ENCODE data around the gene NINJ2.

NINJ2 gene

DNA sequence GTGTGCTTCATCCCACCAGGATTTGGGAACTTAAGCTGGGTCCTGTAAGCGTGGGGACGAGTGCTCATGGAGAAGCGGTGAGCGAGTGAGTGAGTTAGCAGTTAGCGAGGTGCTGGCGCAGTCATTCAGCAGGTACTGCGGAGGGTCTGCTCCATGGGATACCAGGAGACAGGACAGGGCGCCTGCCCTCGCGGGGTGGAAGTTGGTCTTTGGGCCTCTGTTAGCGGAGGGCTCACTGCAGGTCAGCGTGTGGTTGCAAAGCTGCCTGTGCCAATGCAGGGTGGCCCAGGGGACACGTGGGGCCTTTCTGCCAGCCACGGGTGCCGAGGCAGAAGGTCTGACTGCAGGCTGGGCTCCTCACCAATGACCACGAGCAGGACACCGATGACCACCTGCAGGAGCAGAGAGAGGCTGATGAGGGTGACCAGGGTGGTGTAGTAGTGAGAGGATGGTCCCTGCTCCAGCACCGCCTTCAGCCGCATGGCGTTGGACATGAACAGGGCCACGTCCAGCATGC, 97.6 kb downstream of the NINJ2 start:
- DNase-seq = no peak
- intact Hi-C loops (cut with DNase I) = no loop called here

- DNase-seq = no peak
- intact Hi-C loops (cut with DNase I) = no loop called here
Measured at GRCh38 chr12:565161-565560, 98.1 kb downstream of the NINJ2 start.

GRCh38 chr12:563787-564298, 99.4 kb downstream of the NINJ2 start:
- intact Hi-C loops (cut with DNase I) = no loop called here

GRCh38 chr12:563250-563781, 99.9 kb downstream of the NINJ2 start:
- intact Hi-C loops (cut with DNase I) = no loop called here
- DNase-seq = no peak

More at GRCh38 chr12:563787-564298, 99.4 kb downstream of the NINJ2 start:
- no peak for DNase-seq

DNA sequence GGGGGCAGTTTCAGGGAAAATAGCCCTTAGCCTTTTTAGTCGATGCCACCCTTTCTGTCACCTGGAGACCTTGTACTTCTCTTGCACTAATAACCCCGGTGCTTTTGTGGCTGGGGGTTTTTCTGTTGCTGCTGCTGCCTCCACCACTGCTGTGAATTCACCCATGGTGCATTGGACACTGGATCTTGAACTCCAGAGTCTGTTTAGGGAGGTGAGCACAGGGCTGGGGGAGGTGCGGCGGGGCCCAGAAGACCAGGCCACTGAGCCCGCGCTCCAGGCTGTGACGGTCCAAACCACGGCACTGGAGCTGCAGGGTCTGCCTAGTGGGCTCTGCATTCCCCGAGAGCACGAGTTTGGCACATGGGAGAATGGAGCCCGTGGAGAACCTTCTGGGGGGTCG, 100.6 kb downstream of the NINJ2 start:
- DNase-seq = no peak
- intact Hi-C loops (cut with DNase I) = no loop called here

DNA sequence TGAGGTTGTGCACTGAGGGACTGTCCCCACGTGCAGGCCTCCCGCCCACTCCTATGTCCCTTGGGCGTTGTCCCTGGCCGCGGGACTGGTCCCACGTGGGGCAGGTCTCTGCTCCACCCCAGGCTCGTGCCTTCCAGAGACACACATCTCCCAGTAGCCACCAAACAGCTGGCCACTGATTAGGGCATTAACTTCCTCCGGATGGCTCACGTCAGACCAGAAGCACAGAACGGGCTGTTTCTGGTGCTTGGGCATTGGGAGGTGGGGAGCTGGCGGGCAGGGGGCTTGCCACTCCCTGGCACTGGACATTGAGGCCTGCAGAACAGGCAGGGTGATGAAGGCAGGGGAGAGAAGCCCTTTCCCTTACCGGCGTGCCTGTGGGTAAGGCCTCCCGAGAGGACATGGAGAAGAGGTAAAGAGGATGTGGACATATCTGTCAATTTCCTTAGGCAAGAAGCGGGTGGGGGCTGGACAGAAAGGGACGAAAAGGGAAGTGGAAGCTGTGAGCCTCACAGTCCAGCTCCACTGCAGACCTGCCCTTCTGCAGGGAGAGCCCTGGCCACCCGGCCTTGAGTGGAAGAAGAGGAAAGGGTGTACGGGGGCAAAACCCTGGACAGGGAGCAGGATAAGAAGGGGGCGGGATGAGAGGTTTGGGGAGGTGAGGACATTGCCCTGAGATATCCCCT, 101.2 kb downstream of the NINJ2 start:
- DNase-seq = peak in 9 of 42 donors; percentile 25 to 61 (median 45)
- intact Hi-C loops (cut with DNase I) = no loop called here

GRCh38 chr12:561391-561705, 101.9 kb downstream of the NINJ2 start:
- DNase-seq = no peak
- intact Hi-C loops (cut with DNase I) = no loop called here

- no peak for DNase-seq
- intact Hi-C loops (cut with DNase I) = no loop called here
Measured at GRCh38 chr12:560691-561390, 102.4 kb downstream of the NINJ2 start.

- intact Hi-C loops (cut with DNase I) = no loop called here
- no peak for DNase-seq
Measured at GRCh38 chr12:559906-560455, 103.3 kb downstream of the NINJ2 start.

DNA sequence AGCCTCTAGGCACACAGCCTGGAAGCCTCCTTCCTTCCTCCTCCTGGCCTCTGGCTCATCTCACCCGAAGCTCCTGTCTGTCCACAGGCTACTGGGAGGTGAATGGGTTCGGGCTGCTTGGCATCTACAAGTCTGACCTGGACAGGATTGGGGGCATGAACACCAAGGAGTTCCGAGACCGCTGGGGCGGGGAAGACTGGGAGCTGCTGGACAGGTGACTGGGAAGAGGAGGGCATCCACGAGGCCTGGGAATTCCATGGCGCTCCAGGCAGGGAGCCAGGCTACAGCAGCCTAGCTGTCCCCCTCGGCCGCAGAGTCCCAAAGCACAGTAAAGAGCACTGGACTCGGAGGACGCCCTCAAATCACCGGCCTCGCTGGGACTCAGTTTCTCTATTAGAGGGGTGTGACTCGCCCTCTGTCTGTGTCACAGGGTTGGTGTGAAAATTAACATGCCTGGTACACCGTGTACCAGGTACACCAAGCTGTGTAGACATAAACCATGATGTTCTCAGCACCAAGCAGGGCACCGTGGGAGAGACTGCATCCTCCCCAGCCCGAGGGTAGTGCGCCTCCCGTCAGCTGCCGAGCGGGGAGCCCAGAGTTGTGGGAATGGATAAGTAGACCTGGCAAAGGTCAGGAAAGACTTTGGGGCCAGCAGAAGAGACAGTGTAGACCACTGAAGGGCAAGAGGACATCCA, 103.9 kb downstream of the NINJ2 start:
- intact Hi-C loops (cut with DNase I) = no loop called here
- DNase-seq = no peak

DNA sequence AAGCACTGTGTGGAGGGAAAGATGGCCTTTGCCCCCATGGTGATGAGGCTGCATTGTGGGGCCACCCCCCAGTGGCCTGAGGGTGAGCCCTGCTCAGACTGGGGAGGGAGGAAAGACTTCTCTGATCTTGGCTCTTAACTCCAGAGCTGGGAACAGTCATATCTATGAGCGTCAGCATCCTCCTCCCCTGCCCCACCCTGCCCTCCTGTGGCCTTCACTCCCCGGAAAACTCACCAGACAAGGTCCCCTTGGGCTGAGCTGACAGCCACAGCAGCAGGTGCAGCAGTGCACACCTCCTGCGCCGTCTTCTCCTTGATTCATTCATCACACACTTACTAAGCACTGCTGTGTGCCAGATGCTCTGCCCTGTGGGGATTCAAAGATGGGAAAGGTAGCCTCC, 104.7 kb downstream of the NINJ2 start:
- intact Hi-C loops (cut with DNase I) = no loop called here

GRCh38 chr12:556498-556897, 106.7 kb downstream of the NINJ2 start:
- no peak for DNase-seq
- intact Hi-C loops (cut with DNase I) = no loop called here

More for the DNA sequence above, 104.7 kb downstream of the NINJ2 start:
- no peak for DNase-seq

DNA sequence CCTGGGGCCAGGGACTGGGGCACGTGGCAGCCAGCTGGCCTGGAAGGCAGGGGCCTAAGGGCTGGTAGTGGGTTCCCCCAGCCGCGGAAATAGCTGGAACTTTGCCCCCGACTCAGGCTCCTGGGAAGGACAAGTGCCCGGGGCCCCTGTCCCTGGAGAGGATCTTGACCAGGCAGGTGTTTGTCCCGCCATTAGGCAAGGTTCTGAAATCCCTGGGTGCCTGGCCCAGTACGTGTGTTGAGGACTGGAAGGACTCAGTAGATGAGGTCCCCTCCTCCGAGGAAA, 109.3 kb downstream of the NINJ2 start:
- intact Hi-C loops (cut with DNase I) = no loop called here
- no peak for DNase-seq

DNA sequence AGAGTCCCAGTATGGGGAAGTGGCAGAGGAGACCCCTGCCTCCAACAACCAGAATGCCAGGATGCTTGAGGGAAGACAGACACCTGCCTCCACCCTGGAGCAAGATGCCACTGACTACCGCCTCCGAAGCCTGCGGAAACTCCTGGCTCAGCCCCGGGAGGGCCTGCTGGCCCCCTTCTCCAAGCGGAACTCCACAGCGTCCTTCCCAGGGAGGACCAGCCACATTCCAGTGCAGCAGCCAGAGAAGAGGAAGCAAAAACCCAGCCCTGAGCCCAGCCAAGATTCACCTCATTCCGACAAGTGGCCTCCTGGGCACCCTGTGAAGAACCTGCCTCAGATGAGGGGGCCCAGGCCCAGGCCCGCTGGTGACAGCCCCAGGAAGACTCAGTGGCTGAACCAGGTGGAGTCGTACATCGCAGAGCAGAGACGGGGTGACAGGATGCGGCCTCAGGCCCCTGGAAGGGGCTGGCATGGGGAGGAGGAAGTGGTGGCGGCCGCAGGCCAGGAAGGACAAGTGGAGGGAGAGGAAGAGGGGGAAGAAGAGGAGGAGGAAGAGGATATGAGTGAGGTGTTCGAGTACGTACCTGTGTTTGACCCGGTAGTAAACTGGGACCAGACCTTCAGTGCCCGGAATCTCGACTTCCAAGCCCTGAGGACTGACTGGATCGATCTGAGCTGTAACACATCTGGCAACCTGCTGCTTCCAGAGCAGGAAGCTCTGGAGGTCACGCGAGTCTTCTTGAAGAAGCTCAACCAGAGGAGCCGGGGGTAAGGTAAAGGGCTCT, 109.8 kb downstream of the NINJ2 start:
- DNase-seq = no peak
- intact Hi-C loops (cut with DNase I) = no loop called here

DNA sequence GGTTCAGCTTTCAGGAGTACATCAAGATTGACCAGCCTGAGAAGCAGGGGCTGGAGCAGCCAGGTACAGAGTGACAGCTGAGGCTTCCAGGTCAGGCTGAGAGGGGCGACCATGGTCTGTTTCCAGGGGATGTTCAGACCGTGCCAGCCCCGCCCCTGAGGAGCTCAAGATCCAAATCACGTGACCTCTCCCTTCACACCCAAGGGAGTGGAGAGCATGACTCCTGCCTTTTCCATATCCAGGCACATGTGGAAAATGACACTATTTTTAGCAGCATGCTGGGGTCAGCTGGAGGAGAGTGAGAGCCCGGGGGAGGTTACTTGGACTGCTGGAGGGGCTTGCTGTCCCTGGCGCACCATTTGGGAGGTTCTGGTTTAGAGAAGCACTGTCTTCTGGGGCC, 110.8 kb downstream of the NINJ2 start:
- intact Hi-C loops (cut with DNase I) = no loop called here
- no peak for DNase-seq

DNA sequence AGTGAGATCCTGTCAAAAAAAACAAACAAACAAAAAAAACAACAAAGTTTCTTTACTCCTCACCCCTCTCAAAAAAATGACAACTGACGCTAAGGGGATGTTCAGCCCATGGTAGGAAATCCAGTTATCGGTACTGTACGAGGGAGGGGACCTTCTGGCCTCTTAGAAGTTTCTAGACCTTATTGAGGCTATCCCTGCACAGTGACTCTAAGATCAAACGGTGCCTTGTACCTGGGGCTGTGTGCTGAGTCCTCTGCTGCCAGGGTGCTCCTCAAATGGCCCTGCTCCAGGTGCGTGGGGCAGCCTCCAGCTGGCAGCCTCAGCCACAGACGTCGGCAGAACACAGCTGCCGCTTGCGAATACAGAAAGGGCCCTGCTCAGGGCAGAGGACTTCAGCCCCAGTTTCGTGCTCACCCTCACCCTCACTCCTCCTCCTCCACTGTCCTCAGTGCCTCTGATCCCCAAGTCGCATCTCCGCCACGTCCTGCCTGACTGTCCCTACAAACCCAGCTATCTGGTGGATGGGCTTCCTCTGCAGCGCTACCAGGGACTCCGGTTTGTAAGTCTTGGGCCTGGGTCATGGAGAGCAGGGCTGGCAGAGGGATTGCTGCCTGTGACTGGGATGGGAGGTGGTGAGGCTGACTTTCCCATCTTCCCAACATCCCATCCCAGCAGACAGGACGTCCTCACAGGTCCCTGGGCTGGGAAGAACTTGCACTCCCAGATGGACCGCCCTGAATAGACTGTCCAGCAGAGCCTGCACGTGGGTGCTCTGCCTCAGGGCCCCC, 112.6 kb downstream of the NINJ2 start:
- intact Hi-C loops (cut with DNase I) = no loop called here
- peak in 1 of 42 donors; percentile 39 for DNase-seq

DNA sequence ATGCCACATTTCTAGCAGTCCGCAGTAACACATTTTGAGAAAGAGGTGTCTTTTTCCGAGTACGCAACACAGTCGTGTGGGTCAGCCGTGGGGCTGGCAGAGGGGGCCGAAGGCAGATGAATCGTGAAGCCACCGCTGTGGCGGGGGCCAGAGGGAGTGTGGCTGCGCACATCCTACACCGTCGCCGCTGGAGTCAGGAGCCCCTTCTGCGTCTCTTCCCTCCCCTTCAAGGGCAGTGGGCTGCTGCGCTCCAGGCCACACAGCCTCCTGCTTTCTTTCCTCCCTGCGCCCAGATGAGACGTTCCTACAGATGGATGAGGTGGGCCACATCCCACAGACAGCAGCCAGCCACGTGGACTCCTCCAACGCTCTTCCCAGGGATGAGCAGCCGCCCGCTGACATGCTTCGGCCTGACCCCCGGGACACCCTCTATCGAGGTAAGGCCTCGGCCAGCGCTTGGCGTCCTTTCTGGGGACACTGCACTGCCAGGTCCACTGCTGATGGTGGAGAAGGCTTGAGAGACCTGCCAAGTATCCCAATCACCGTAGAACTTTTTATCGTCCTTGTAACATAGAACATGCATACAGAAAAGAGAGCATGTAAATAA, 113.7 kb downstream of the NINJ2 start:
- no peak for DNase-seq
- intact Hi-C loops (cut with DNase I) = no loop called here

All from head of caudate nucleus (tissue), 42 donors.